Stimulated activated CD4-positive, alpha-beta T cell treated with anti-CD3 and anti-CD28 coated beads, Interleukin-1b, Interleukin-23, amount 100 ng/mL, for 1 hour (primary cell): ENCODE measurements around the gene LDAH.

Source experiments
- DNase-seq, 2 donors: peaks; one replicate each; pipeline ENCODE4 v3.0.0-alpha.2; 2020; ENCODE audit warnings: low read depth in 2 of 2

LDAH gene

DNA sequence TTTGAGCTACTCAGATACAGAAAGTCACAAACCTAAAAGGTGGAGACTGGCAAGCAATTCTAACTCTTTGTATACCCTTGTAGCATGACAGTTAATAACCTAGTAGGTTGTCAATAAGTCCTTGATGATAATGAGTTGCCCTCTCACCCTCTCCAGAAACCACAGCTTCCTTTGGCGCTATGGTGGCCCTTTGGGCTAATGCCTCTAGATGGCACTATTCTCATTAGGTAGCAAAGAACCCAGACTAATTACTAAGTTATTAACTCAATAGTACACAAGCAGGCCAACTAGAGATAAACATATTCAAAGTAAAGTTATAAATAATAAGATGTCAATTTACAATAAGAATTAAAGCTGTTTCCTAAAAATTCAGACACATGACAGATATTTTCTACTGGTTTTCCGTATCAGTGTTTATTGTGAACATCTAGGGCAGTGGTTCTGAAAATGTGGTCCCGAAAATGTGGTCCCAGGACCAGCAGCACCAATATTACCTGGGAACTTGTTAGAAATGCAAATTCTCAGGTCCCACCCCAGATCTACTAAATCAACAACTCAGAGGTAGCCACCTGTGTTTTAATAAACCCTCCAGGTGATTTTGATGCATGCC lies 41.1 kb downstream of the LDAH start:
- DNase-seq, result no peak

DNA sequence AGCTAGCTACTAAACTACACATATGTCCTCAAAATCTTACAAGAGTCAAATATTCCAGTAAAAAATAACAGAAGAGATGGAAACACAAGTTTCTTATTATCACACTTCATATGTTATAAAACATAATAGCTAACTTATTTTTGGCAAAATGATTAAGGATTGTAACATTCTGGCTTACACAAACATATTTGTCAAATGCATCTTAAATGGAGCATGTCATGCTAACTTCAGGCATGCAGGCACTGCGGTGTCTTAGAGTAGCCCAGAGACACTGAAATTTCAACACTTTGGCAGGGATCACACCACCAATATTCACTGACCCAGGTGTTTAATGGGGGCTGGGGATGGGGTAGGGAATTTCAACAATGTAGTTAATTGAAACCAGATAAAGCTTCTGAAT lies 51.6 kb downstream of the LDAH start:
- DNase-seq, result no peak

DNA sequence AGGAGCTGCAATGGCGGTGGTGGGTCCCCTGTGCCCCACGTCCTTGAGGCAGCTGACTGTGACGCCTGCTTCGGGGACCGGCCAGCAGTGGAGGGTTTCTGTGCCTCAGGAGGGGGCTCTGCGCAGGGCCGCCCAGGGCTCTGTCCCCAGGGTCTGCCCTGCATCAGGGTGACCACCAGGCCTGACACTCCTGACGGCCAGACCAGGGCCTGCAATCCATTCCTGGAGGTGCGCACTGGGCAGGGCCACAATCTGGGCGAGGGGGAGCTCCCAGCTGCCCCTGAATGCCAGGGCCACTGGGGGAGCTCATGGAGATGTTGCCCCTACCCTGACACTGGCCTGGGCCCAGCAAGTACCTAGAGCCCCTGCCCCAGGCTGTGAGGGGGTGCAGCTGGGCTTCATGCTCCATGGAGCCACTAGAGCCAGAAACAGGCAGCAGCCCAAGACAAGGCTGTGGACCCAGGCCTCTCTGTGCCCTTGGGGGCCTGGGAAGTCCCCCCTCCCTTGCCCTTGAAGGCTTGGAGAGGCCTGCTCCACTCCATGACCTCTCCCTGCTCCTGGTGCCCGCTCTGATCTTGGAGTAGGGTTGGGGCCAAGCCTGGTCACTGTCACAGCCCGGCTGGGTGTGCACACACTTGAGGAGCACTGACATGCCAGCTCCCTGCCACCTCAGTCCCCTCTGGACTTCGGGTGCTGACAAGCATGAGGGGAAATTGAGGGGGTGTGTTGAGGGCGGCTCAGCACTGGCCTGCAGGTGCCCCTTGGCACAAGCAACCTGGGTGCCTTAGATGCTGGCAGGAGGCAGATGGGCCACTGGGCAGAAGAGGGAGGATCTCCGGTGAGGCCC lies 55.9 kb downstream of the LDAH start:
- DNase-seq, result no peak

DNA sequence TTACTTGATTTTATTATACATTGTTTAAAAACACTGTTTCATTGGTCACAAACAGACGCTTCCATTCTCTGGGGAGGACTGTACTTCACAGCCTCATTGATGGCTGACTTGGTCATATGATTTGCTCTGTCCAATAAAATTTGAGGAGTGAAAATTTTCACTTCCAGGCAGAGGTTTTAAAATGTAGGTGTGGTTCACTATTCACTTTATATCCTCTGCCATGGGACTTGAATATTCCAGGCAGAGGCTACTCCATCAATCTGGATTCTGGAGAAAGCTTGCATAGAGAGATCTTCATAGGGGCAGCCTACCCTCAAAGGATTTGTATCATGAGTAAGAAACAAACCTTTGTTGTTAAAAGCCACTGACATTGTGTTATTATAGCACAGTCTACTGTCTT lies 56.7 kb downstream of the LDAH start:
- DNase-seq, result no peak

DNA sequence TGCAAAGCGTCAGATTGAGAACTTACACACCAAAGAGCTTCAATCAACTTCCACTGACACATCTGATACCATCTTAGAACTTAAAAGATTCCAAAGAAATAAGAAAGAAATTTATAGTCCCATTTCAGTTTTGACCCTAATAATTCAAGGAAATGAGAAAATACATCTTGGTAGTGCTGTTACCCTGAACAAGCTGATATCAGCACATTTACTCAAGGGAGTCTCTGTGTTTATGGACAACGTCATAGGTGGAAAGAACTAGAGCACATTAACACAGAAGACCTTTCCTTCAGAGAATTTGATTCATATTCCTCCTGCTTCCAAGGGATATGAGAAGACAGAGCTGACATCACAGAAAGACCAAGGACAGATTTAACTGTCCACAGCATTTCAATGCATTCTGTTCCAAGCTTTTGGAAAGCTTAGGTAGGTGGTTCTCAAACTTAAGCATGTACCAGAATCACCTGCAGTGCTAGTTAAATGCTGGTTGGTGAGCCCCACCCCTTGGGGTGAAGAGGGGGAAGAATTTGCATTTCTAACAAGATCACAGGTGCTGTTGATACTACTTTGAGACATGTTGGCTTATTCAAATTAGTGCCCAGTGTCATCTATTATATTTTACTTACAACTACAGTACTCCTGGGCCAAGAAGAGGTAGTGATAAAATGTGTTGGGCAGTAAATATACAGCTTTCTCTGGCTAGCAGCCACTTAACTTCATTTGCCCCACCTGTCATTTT lies 59.8 kb downstream of the LDAH start:
- DNase-seq, result no peak

DNA sequence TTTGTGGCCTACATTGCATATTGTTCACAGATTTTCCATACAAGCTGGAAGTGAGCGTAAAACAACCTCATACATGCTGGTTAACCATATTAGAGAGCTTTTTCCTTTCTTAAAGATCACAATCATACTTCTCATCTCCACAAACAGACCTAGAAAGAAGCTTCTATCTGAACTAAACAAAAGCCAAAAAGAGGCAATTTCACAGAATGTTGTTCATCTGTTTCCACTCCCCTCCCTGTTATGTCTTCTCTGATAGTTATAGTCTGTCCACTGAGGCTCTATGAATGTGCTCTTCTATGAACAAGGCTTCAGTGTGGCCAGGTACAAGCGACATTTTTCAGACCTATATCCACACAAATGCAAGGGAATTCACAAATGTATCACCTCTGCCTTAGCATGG lies 63.4 kb downstream of the LDAH start:
- DNase-seq, result no peak

DNA sequence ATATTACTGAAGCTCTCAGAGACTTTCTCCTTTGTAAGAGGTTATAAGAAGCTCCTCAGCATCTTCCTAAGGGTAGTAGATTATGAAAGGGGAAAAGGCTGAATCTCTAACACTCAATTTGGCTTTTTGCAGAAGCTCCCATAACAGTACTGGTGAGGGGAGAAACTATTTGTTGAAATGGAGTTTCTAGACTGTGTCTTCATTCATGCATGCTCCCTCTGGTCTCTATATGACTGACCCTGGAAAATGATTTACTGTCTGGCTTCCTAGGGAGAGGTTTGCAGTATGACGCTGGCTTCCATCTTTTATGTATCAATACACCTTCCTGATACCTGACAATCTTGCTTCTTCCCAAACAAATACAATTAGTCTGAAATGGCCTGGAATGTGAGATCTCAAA lies 63.9 kb downstream of the LDAH start:
- DNase-seq, result no peak

DNA sequence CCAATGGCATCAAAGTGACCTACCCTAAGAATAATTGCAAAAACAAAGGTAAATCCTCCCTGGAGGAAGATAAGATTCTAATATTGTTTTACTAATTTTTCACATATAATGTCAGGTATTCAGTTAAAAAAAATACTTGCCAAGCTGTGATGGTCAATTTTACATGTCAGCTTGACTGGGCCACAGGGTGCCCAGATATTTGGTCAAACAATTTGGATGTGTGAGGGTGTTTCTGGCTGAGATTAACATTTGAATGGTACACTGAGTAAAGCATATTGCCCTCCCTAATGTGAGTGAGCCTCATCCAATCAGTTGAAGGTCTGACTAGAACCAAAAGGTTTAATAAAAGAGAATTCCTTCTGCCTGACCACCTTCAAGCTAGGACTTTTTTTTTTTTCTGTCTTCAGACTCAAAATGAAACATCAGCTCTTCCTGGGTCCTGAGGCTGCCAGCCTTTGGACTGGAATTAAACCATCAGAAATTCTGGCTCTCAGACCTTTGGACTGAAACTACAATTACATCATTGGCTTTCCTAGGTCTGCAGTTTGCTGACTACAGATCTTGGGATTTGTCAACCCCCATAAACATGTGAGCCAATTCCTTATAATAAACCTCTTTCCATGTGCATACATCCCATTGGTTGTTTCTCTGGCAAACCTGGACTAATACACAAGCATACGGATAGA lies 65.4 kb downstream of the LDAH start:
- DNase-seq, result no peak

DNA sequence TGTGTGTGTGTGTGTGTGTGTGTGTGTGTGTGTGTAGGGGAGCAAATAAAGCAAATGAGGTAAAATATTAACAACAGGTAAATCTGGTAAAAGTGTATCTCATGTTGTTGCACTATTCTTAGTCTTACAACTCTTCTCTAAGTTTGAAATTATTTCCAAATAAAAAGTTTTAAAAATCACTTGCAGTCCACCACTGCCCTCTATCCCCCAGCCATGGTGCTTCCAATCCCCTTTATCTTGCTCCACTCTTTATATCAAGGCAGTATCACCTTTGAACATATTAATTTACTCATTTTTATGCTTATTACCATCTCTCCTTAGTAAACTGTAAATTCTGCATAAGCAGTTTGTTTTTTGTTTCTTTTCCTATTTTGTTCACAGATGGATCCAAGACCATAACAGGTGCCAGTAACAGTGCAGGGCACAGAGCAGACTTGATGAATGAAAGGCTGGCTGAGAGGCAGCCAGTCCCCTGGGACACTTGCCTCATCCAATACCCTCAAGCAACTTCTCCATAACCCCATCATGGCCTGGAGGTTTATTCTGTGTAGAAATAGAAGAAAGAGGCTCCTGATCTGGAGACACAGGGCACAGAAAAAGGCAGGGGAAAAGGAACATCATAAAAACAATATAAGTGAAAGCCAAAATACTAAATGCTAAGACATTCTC lies 67.6 kb downstream of the LDAH start:
- DNase-seq, result no peak

DNA sequence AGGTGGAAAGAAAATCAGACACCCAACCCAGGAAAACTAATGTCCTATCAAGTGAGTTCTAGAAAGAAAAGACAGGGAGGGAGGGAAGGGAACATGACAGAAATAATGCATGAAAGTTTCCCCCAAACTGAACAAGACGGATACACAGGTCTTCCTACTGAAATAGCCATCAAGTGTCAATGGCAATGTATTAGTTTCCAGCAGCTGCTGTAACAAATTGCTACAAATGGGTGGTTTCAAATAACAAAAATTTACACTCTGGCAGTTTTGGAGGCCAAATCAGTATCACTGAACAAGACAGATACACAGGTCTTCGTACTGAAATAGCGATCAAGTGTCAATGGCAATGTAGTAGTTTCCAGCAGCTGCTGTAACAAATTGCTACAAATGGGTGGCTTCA lies 70.6 kb downstream of the LDAH start:
- DNase-seq, result no peak

DNA sequence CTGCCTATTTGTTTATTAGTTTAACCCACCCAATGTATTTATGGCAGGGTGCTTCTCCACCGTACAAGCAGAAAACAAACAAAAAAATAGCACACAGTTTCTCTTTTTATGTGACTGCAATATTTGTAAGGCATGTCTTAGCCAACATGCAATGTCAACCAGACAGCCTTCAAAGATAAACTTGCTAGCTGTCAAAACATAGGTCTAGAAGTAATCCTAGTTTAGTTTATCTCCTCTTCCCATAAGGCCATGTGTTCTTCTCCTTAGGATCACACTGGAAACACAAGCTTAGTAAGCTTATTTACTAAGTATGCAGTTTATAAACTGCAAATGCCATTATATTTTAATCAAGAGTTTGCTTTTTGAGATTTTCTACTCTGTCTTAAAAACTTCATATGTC lies 75.6 kb downstream of the LDAH start:
- DNase-seq, result no peak

DNA sequence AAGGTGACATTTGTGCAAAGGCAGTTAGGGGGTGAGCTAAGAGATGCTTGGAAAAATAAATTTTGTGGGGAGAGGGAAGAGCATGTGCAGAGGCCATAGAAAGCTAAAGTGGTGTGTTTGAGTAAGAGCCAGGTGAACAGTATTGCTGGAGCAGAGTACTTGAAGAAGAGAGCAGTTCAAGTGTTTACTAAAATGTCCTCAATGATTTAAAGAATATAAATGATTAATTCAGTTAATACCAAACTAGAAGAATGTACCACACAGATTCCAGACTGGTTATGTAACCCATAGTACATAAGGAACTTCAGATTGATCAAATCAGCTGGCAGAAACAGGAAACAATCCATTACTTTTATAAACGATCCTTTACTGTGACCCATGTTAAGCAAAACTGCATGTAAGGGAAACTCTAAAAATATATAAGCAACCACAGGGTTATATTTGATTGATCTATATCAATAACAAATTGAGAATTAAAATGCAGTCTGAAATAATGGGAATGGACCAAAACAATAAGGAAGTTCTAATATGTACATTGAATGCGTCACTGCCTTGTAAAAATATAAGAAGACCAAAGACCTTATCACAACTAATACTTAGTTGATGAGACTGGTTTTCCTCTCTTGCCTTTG lies 76.9 kb downstream of the LDAH start:
- no peak for DNase-seq

DNA sequence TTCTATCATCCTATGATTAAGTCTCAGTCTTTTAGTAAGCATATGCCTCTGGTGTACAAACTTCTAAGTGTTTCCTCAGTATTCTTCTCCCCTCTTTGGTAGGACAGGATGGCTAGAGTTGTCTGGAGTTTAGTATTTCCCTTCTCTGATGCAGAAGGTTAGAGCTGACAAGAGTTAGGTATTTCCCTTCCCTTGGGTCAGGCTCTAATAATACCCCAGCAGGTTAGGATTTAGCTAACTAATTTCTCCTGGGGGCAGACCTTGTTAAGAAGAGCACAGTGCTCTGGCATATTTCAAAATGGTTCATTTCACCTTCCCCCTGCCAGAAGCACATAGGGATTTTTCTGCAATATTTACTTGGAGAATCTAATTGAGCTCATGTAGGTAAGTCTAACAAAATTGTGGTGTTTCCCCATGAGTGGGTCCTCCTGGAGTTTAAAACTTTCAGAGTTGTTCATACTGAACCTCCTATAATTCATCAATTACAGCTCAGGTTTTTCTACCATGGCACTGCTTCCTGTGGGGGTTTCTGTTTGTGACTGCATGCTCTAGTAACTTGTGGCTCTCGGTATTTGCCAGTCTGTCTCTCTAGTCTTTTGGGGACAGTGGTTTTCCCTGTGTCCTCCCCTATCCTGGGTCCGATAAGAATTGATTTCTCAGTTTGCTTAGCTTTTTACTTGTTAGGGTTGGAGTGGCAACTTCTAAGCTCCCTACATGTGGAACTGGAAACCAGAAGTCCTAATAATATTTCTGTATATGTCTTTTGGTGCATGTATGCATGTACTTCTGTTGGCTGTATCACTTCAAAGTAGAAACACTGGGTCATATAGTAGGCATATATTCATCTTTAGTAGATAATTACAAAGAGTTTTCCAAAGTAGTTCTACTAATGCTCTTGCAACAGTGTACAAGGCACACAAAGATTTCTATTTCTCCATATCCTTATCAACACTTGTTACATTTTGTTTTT lies 78.2 kb downstream of the LDAH start:
- DNase-seq, result no peak

DNA sequence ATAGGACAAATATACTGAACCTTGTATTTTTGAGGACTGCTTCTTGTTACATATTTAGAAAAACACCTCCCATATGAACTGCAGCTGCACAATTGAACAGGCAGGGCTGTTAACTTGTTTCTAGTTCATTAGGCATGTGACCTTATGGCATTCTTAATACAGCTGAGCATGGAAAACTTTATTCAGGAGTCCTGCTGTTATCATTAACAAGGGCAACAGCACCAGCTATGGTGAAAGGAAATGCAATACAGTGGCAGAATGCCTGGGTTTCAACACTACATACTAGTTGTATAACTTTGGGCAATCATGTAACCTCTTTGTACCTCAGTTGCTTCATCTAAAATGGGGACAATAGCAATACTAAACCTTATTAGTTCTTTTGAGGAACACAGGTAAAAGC lies 84.1 kb downstream of the LDAH start:
- no peak for DNase-seq

DNA sequence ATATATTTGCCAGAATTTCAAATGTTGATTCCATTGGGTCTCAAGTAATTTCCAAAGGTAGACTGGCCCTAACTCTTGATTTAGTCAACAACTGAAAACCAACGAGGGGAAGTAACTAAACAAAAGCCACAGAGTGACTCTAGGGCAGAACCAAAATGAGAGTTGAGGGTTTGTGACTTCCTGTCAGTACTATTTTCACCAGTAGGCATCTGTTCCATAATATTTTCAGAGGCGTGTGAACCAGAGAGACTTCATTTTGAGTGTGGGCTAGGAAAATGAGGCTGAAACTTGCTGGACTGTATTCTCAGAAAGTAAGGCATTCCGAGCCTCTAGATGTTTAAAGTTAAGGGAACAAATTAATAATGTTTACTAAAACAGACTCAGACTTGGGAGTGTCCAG lies 85.4 kb downstream of the LDAH start:
- DNase-seq, result no peak

DNA sequence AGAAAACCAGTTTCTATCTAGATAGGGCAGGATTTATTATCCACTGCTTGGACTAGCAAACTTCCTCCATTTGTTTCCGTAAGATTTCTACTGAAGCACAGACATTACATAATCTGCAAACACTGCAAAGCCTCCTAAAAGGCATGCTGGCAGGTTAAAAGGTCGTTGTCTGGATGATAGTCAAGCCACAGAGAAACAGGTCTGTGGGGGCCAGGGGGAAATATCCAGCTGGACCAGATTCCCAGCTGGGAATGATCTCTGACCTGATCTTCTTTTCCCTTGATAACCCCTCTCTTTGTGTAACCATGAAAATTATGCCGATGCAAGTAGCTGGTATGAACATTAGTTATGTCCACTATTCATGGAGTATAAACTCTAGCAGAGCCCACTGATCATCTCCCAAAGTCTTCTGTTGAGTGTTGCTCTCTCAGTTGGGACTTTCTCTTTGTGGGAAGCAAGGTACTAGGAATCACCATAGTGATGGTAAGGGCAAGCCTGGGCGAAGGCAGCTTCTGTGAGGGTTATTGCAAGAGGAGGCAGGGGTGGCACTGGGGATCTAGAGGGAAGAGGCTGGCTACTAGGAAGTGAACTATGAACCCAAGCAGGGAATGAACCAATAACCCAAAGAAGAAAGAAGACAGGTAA lies 94.7 kb downstream of the LDAH start:
- no peak for DNase-seq

DNA sequence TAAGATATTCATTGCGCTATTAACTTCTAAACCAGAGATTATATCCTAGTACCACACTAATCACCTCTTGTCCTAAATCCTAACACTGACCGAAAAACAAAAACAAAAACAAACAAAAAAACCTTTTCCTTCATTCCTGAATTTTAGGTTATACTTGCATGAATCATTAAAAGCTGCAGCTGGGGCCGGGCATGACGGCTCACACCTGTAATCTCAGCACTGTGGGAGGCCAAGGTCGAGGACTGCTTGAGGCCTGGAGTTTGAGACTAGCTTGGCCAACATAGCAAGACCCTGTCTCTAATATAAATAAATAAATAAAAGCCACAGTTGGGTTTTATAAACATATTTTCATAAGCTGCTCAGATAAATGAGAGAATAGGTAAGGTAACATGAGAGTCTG lies 96.0 kb downstream of the LDAH start:
- DNase-seq, result no peak

DNA sequence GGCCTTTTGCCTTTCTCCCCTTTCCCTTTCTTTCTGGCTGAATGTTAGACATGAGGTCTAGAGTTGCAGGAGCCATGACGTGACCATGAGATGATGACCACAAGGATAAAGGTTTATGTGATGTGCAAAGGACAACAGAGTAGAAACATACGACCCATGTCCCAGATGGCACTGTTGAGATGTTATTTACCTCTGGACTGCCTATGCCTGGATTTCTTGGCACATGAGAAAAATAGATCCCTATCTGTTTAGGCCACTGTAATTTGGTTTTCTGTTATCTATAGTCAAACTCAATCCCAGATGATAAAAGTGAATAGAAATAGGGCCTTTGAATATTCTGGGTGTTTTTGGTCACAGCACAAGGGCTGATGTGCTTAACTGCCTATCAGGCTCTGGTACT lies 97.1 kb downstream of the LDAH start:
- no peak for DNase-seq

DNA sequence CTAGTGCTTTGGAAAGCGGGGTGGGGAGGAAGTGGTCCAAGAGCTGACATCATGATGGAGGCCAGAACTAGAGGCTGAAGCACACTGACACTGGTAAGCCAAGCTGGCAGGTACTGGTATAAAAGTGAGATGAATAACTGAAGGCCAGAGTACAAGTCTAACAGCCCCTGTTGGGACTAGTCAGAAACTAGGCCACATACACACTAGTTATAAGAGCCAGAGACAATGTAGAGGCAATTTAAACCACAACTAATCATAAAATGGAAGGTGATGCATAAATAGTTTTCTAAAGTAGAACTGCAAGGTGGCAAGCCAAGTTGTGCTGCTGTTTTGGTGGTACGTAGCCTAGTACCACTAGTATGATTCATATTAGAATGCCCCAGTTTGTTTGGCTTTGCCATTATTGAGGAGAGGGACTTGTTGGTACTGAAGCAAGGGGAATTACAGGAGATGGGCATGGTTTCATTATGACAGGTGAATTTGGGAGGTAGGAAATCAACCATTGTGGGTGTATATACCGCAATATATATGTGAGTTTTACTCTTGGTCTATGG lies 98.3 kb downstream of the LDAH start:
- DNase-seq, result no peak
